ENCODE results near the gene INF2. TPM values are rescaled to one million over a fixed set of nuclear protein-coding genes. Genes with fewer than 3 reads are reported as not detected.
"Not testable (repeated sequence)": the region's sequence is repeated elsewhere in the genome, so short reads cannot be mapped to it uniquely, and the experiment has no call there.

INF2 gene
- total RNA-seq, 2 experiments from 2014 or later, result 61.5 to 65.0 TPM

DNA sequence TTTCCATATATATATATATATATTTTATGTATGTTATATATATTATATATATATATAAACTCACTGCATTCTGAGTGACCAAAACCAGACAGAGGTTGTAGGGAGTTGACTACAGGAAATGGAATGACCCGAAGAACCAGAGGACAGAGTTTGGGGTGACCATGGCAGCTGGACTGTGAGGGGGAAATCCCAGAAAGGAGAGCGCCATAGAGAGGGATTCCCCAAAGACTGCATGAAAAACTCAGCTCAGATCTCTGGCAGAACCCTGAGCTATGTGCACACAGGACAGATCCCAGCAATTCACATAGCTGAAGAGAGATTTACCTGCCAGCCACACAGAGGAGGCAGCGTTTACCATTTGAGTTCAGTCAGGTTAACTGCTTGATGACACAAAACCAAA is 19.7 kb upstream of the INF2 start:
- Mint-ChIP-seq H3K9me3 (no peaks in the 10 kb centered on the region), H3K27ac (no peak overlapping the region), H3K36me3 (ENCODE audit: low read depth) (no peaks in the 10 kb centered on the region), H3K4me3 (no peak overlapping the region), H3K27me3 (peaks cover 6% of the 10 kb centered on the region), H3K4me1 (ENCODE audit: low read depth) (peaks cover 24% of the 10 kb centered on the region)
- intact Hi-C loops (cut with micrococcal nuclease), result no loop called here
- POLR2A ChIA-PET, result no interaction called here
- TF ChIP-seq, protein P1, sequence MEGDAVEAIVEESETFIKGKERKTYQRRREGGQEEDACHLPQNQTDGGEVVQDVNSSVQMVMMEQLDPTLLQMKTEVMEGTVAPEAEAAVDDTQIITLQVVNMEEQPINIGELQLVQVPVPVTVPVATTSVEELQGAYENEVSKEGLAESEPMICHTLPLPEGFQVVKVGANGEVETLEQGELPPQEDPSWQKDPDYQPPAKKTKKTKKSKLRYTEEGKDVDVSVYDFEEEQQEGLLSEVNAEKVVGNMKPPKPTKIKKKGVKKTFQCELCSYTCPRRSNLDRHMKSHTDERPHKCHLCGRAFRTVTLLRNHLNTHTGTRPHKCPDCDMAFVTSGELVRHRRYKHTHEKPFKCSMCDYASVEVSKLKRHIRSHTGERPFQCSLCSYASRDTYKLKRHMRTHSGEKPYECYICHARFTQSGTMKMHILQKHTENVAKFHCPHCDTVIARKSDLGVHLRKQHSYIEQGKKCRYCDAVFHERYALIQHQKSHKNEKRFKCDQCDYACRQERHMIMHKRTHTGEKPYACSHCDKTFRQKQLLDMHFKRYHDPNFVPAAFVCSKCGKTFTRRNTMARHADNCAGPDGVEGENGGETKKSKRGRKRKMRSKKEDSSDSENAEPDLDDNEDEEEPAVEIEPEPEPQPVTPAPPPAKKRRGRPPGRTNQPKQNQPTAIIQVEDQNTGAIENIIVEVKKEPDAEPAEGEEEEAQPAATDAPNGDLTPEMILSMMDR (IDR thresholded peaks at IDR 0.05), result no peak
- DNase-seq (no peak), ATAC-seq (no peak)
- CTCF ChIA-PET, result interaction anchor here (0.9 to 1.1 kb wide), 2 partner anchors 9 to 39 kb away, joined by 3 to 5 read pairs; no protein-coding TSS in a partner anchor

DNA sequence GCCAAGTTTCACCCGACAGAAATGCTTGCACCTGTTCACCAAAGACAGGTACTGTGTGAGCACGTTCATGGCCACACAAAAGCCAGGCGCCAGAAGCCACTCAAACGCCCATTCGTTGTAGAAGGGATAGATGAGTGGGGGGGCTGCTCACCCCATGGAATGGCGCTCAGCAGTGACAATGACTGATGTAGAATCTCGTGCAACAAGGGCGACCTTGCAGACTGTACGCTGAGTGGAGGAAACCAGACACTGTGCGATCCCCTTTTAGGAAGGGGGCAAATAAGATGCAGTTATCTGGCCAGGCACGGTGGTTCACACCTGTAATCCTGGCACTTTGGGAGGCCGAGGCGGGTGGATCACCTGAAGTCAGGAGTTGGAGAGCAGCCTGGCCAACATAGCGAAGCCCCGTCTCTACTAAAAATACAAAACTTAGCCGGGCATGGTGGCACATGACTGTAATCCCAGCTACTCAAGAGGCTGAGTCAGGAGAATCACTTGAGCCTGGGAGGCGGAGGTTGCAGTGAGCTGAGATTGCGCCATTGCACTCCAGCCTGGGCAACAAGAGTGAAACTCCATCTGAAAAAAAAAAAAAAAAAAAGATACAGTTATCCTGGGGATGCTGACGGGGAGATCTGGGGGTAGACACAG is 18.0 kb upstream of the INF2 start:
- H3K4me3 Mint-ChIP-seq; H3K27me3 Mint-ChIP-seq; ATAC-seq; CTCF ChIA-PET; H3K27ac Mint-ChIP-seq; DNase-seq; intact Hi-C loops (cut with micrococcal nuclease); POLR2A ChIA-PET; H3K9me3 Mint-ChIP-seq; H3K4me1 Mint-ChIP-seq (ENCODE audit: low read depth); H3K36me3 Mint-ChIP-seq (ENCODE audit: low read depth): not testable (repeated sequence)

DNA sequence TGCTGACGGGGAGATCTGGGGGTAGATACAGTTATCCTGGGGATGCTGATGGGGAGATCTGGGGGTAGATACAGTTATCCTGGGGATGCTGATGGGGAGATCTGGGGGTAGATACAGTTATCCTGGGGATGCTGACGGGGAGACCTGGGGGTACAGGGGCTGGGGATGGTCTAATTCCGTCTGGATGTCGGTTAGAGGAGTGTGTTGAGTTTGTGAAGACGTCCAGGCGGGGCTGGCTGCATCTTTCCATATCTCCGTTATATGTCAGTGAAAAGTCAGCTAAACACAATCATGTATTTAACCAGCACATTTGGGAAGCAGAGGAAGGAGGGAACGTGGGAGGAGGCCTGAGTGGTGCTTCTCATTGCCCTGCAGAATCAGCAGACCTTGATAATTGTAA is 17.3 kb upstream of the INF2 start:
- CTCF ChIA-PET, result interaction anchor here (1.2 to 1.3 kb wide), 2 partner anchors 21 to 37 kb away, joined by 4 to 5 read pairs; no protein-coding TSS in a partner anchor
- H3K36me3 Mint-ChIP-seq (ENCODE audit: low read depth); DNase-seq; H3K4me3 Mint-ChIP-seq; H3K27ac Mint-ChIP-seq; H3K9me3 Mint-ChIP-seq; intact Hi-C loops (cut with micrococcal nuclease); POLR2A ChIA-PET; ATAC-seq; H3K27me3 Mint-ChIP-seq: not testable (repeated sequence)
- H3K4me1 Mint-ChIP-seq (ENCODE audit: low read depth), result peaks cover 12% of the 10 kb centered on the region

DNA sequence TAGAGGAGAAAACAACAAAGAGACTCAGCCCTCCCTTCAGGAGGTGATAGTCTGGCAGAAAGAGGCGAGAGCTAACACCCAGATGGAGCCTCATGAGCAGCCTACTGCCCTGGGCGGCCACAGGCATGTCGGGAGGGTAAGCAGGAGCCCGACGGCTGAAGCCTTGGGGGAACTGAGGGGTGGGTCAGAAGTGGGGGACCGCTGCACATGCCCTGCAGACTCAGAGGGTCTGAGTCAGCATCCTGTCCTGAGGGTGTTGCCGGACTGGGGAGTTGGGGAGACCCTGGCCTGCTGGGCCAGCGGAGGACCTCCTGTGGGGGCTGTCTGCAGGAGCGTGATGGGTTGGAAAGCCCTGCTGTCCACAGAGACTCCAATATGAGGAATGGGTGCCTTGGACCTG is 15.9 kb upstream of the INF2 start:
- intact Hi-C loops (cut with micrococcal nuclease), result no loop called here
- no peak for ATAC-seq
- DNase-seq, result no peak
- H3K27me3 Mint-ChIP-seq, result no peaks in the 10 kb centered on the region
- POLR2A ChIA-PET, result no interaction called here
- no peaks in the 10 kb centered on the region for H3K36me3 Mint-ChIP-seq (ENCODE audit: low read depth)
- CTCF ChIA-PET, result interaction anchor here (1.3 kb wide), 1 partner anchor 36 kb away, joined by 4 read pairs; no protein-coding TSS in a partner anchor
- H3K9me3 Mint-ChIP-seq, result no peaks in the 10 kb centered on the region
- TF ChIP-seq, protein P1 (IDR thresholded peaks at IDR 0.05), result no peak
- H3K27ac Mint-ChIP-seq, result no peak overlapping the region
- H3K4me3 Mint-ChIP-seq, result no peak overlapping the region
- H3K4me1 Mint-ChIP-seq (ENCODE audit: low read depth), result peaks cover 22% of the 10 kb centered on the region

DNA sequence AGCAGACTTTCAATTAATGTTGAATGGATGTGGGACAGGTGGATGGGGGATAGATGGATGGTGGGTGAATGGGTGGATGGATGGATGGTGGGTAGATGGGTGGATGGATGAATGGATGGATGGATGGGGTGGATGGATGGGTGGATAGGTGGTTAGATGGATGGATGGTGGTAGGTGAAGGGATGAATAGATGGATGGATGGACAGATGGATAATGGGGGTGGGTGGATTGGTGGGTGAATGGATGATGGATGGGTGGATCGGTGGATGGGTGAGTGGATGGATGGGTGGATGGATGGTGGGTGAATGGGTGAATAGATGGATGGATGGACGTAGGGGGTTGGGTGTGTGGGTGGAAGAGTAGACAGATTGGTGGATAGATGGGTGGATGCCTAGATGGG is 14.0 kb upstream of the INF2 start:
- TF ChIP-seq, protein P1 (IDR thresholded peaks at IDR 0.05), result no peak
- Mint-ChIP-seq H3K27me3 (no peaks in the 10 kb centered on the region), H3K27ac (no peak overlapping the region), H3K4me1 (ENCODE audit: low read depth) (peaks cover 29% of the 10 kb centered on the region), H3K9me3 (no peaks in the 10 kb centered on the region), H3K36me3 (ENCODE audit: low read depth) (no peaks in the 10 kb centered on the region), H3K4me3 (no peak overlapping the region)
- intact Hi-C loops (cut with micrococcal nuclease), result no loop called here
- no peak for DNase-seq
- ATAC-seq, result no peak
- ChIA-PET POLR2A (no interaction called here), CTCF (interaction anchor here (0.9 to 4.7 kb wide), 2 partner anchors 10 to 18 kb away, joined by 3 to 24 read pairs; no protein-coding TSS in a partner anchor)

DNA sequence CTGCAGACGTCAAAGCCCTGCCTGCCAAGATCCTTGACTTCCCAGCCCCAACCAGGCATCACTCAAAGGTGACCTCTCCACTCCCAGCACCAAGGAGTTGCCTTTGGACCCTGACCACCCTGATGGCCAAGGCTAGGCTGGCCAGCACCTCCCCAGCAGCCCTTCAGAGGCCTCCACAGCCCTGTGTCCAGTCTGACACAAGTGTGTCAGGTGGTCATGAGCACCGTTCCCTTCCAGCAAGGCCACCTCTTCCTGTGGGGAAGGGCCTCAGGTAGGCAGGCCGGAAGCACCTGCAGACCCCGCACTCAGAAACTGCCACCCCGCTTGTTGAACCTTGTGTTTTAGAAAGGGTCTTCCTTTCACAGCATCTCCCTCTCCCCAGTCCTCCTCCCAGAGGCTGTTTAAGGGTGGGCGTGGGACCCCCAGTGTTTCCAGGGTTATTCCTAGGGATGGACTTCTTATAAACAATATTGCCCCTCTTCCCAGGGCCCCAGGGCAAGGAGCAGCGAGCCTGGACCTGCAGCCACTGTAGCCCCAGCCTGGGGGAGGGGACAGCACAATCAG is 13.2 kb upstream of the INF2 start:
- intact Hi-C loops (cut with micrococcal nuclease), result no loop called here
- Mint-ChIP-seq H3K27me3 (no peaks in the 10 kb centered on the region), H3K27ac (no peak overlapping the region), H3K9me3 (no peaks in the 10 kb centered on the region), H3K4me1 (ENCODE audit: low read depth) (peaks cover 29% of the 10 kb centered on the region), H3K36me3 (ENCODE audit: low read depth) (no peaks in the 10 kb centered on the region), H3K4me3 (no peak overlapping the region)
- ChIA-PET POLR2A (interaction anchor here (0.6 to 2.8 kb wide), 3 partner anchors 11 to 19 kb away, joined by 3 to 22 read pairs (median 7); no protein-coding TSS in a partner anchor), CTCF (interaction anchor here (4.7 kb wide), 1 partner anchor 11 kb away, joined by 24 read pairs; no protein-coding TSS in a partner anchor)
- TF ChIP-seq, protein P1 (IDR thresholded peaks at IDR 0.05), result no peak
- ATAC-seq, result no peak
- DNase-seq, result no peak
